Parathyroid adenoma (tissue), 2 donors: ENCODE results near the gene SHCBP1L.
"Not testable (repeated sequence)": the region's sequence is repeated elsewhere in the genome, so short reads cannot be mapped to it uniquely, and the experiment has no call there.

Experiments used
- H2AFZ ChIP-seq: fragments of 300-600 bp; sonication (generic); one replicate; pipeline ENCODE4 v1.7.0; 2017; ENCODE audit warnings: antibody characterized with exemption, mild to moderate bottlenecking
- H3K27ac ChIP-seq: fragments of 300-600 bp; sonication (generic); one replicate; pipeline ENCODE4 v1.7.0; 2017
- H3K27me3 ChIP-seq: fragments of 300-600 bp; sonication (generic); one replicate; pipeline ENCODE4 v1.7.0; 2017; ENCODE audit warnings: low read length; ENCODE audit not compliant: control insufficient read depth, insufficient read depth
- H3K36me3 ChIP-seq: fragments of 300-600 bp; sonication (generic); one replicate; pipeline ENCODE4 v1.7.0; 2017; ENCODE audit warnings: low read length; ENCODE audit not compliant: control insufficient read depth, insufficient read depth
- H3K4me1 ChIP-seq: fragments of 300-600 bp; sonication (generic); one replicate; pipeline ENCODE4 v1.7.0; 2017; ENCODE audit warnings: control low read depth
- H3K4me2 ChIP-seq: fragments of 300-600 bp; sonication (generic); one replicate; pipeline ENCODE4 v1.7.0; 2017; ENCODE audit warnings: low read length
- H3K4me3 ChIP-seq: fragments of 300-600 bp; sonication (generic); one replicate; pipeline ENCODE4 v1.7.0; 2017; ENCODE audit warnings: low read depth, low read length
- H3K79me2 ChIP-seq: fragments of 300-600 bp; sonication (generic); one replicate; pipeline ENCODE4 v1.7.0; 2017; ENCODE audit warnings: control low read depth
- H3K9ac ChIP-seq: fragments of 300-600 bp; sonication (generic); one replicate; pipeline ENCODE4 v1.7.0; 2017; ENCODE audit warnings: mild to moderate bottlenecking
- H3K9me3 ChIP-seq: fragments of 300-600 bp; sonication (generic); one replicate; pipeline ENCODE4 v1.7.0; 2017; ENCODE audit warnings: low read length; ENCODE audit not compliant: control insufficient read depth
- TF ChIP-seq, protein P1 (sequence below): fragments of 300-600 bp; sonication (generic); IDR thresholded peaks from one replicate; pipeline ENCODE4 v1.7.0; 2017; ENCODE audit warnings: antibody characterized with exemption, mild to moderate bottlenecking
- donor health status: primary hyperparathyroidism.

The SHCBP1L gene

DNA sequence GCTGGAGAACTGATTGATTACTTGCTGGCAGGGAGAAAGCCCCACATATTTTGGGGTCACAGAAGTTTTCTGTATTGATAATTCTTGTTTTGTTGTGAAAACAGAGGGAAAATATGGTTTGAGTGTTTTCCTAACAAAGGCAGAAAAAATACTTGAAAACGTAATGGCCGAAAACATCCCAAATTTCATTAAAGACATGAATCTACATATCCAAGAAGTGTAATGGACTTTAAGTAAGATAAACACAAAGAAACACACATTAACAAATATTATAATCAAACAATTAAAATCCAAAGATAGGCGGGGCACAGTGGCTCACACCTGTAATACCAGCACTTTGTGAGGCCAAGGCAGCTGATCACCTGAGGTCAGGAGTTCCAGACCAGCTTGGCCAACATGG, 39.6 kb downstream of the SHCBP1L start:
- Histone ChIP-seq H3K4me3 (no peak overlapping the region), H3K9ac (no peak overlapping the region), H3K36me3 (no peaks in the 10 kb centered on the region), H3K27me3 (no peaks in the 10 kb centered on the region), H2AFZ (no peak overlapping the region), H3K4me2 (no peak overlapping the region), H3K79me2 (no peaks in the 10 kb centered on the region), H3K9me3 (no peaks in the 10 kb centered on the region), H3K4me1 (no peaks in the 10 kb centered on the region), H3K27ac (no peak overlapping the region)
- TF ChIP-seq, protein P1, sequence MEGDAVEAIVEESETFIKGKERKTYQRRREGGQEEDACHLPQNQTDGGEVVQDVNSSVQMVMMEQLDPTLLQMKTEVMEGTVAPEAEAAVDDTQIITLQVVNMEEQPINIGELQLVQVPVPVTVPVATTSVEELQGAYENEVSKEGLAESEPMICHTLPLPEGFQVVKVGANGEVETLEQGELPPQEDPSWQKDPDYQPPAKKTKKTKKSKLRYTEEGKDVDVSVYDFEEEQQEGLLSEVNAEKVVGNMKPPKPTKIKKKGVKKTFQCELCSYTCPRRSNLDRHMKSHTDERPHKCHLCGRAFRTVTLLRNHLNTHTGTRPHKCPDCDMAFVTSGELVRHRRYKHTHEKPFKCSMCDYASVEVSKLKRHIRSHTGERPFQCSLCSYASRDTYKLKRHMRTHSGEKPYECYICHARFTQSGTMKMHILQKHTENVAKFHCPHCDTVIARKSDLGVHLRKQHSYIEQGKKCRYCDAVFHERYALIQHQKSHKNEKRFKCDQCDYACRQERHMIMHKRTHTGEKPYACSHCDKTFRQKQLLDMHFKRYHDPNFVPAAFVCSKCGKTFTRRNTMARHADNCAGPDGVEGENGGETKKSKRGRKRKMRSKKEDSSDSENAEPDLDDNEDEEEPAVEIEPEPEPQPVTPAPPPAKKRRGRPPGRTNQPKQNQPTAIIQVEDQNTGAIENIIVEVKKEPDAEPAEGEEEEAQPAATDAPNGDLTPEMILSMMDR = no peak

- Histone ChIP-seq H3K27ac (no peak overlapping the region), H3K4me2 (no peak overlapping the region), H3K36me3 (no peaks in the 10 kb centered on the region), H3K9ac (no peak overlapping the region), H2AFZ (no peak overlapping the region), H3K4me1 (no peaks in the 10 kb centered on the region), H3K4me3 (no peak overlapping the region), H3K27me3 (no peaks in the 10 kb centered on the region), H3K9me3 (no peaks in the 10 kb centered on the region), H3K79me2 (no peaks in the 10 kb centered on the region)
- TF ChIP-seq, protein P1 = no peak
These were observed 42.8 kb downstream of the SHCBP1L start for GRCh38 chr1:182910143-182910542.

GRCh38 chr1:182909578-182909977, 43.4 kb downstream of the SHCBP1L start:
- Histone ChIP-seq H2AFZ (no peak overlapping the region), H3K27me3 (no peaks in the 10 kb centered on the region), H3K36me3 (no peaks in the 10 kb centered on the region), H3K79me2 (no peaks in the 10 kb centered on the region), H3K9me3 (no peaks in the 10 kb centered on the region), H3K4me1 (no peaks in the 10 kb centered on the region), H3K9ac (no peak overlapping the region), H3K4me2 (no peak overlapping the region), H3K4me3 (no peak overlapping the region), H3K27ac (no peak overlapping the region)
- TF ChIP-seq, protein P1 = no peak

- H3K4me2 ChIP-seq = no peak overlapping the region
- no peak overlapping the region for H3K9ac ChIP-seq
- no peak overlapping the region for H3K4me3 ChIP-seq
- no peaks in the 10 kb centered on the region for H3K27me3 ChIP-seq
- TF ChIP-seq, protein P1 = no peak
- no peaks in the 10 kb centered on the region for H3K79me2 ChIP-seq
- no peaks in the 10 kb centered on the region for H3K36me3 ChIP-seq
- H3K27ac ChIP-seq = no peak overlapping the region
- H3K4me1 ChIP-seq = no peaks in the 10 kb centered on the region
- no peaks in the 10 kb centered on the region for H3K9me3 ChIP-seq
- H2AFZ ChIP-seq = no peak overlapping the region
These were observed 47.6 kb downstream of the SHCBP1L start for GRCh38 chr1:182905321-182905720.

DNA sequence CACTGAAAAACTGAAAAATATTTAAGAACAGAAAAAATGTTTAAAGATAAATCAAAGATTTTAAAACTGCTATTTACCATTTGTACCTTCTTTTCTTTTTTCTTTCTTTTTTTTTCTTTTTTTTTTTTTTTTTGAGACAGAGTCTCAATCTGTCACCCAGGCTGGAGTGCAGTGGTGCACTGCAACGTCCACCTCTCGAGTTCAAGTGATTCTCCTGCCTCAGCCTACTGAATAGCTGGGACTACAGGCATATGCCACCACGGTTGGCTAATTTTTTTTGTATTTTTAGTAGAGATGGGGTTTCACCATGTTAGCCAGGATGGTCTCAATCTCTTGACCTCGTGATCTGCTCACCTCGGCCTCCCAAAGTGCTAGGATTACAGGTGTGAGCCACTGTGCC, 51.0 kb downstream of the SHCBP1L start:
- not testable (repeated sequence) for H3K4me3 ChIP-seq, H3K36me3 ChIP-seq, H3K79me2 ChIP-seq, H3K9ac ChIP-seq, H3K4me2 ChIP-seq, H3K27me3 ChIP-seq, H2AFZ ChIP-seq, H3K4me1 ChIP-seq, H3K9me3 ChIP-seq, H3K27ac ChIP-seq
